ENCODE measurements around the gene PPDPF. TPM values are rescaled to one million over a fixed set of nuclear protein-coding genes. Genes with fewer than 3 reads are reported as not detected.

The PPDPF gene
- polyA plus RNA-seq, 1 donor from 2014 or later: 95.1 TPM

DNA sequence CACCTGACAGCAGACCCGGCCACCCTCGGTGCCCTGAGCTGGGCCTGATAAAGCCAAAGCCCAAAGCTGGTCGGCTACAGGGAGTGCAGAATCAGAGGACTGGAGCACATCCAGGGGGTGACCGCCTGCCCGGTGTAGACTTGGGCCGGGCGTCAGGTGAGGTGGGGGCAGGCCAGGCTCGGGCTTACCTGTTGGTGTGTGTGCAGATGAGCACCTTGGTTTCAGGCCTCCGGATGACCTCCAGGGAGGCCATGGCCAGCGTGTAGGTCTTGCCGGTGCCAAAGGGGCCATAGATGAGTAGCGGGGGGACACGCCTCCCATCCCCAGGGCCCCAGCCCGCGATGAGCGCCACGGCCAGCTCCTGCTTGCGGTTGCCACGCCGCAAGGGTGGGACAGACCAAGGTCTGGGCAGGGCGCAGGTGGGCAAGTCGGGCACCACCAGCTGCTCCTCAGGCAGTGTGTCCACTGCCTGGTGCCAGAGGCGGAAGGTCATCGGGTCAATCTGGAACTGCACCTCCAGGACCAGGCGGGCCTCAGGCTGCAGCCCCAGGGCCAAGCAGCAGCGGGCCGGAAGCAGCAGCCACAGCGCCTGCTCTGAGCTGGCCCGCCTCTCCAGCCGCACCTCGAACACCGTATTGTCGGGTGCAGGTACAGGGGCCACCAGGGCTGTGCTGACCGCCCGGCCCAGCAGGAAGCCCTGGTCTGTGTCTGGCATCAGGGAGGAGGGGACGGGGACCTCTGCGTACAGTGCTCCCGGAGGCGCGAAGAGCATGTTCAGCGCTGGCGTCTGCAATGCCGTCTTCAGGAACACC lies 47.8 kb downstream of the PPDPF start:
- H3K36me3 ChIP-seq (ENCODE audit: insufficient read depth, low read length): no peaks in the 10 kb centered on the region
- H3K9ac ChIP-seq (ENCODE audit: low read length): no peak overlapping the region
- H3K9me2 ChIP-seq (ENCODE audit: insufficient read depth, low read length): no peaks in the 10 kb centered on the region
- no peaks in the 10 kb centered on the region for H3K27me3 ChIP-seq (ENCODE audit: insufficient read depth, low read depth, low read length)
- H3K4me3 ChIP-seq (ENCODE audit: low read length): no peak overlapping the region
- no peaks in the 10 kb centered on the region for H3F3A ChIP-seq (ENCODE audit: insufficient read depth, low read length, poor library complexity, severe bottlenecking)
- H3K4me2 ChIP-seq (ENCODE audit: low read length): no peak overlapping the region
- H3K27ac ChIP-seq (ENCODE audit: low read length): no peak overlapping the region
- no peaks in the 10 kb centered on the region for H3K9me3 ChIP-seq (ENCODE audit: low read length)
- no peak for TF ChIP-seq EP300 (conservative IDR thresholded peaks at IDR 0.05; ENCODE audit: poor library complexity, severe bottlenecking)
- TF ChIP-seq EZH2 (IDR thresholded peaks at IDR 0.05; ENCODE audit: borderline replicate concordance, insufficient read depth, low read length, poor library complexity, severe bottlenecking): no peak
- no peak for TF ChIP-seq TAF1 (IDR thresholded peaks at IDR 0.05; ENCODE audit: low read depth)
- H3K79me2 ChIP-seq (replicated peaks; ENCODE audit: insufficient read depth, low read length): no peaks in the 10 kb centered on the region
- H4K20me1 ChIP-seq (ENCODE audit: insufficient read depth): no peaks in the 10 kb centered on the region
- no peak overlapping the region for H2AFZ ChIP-seq (ENCODE audit: low read depth, low read length)

DNA sequence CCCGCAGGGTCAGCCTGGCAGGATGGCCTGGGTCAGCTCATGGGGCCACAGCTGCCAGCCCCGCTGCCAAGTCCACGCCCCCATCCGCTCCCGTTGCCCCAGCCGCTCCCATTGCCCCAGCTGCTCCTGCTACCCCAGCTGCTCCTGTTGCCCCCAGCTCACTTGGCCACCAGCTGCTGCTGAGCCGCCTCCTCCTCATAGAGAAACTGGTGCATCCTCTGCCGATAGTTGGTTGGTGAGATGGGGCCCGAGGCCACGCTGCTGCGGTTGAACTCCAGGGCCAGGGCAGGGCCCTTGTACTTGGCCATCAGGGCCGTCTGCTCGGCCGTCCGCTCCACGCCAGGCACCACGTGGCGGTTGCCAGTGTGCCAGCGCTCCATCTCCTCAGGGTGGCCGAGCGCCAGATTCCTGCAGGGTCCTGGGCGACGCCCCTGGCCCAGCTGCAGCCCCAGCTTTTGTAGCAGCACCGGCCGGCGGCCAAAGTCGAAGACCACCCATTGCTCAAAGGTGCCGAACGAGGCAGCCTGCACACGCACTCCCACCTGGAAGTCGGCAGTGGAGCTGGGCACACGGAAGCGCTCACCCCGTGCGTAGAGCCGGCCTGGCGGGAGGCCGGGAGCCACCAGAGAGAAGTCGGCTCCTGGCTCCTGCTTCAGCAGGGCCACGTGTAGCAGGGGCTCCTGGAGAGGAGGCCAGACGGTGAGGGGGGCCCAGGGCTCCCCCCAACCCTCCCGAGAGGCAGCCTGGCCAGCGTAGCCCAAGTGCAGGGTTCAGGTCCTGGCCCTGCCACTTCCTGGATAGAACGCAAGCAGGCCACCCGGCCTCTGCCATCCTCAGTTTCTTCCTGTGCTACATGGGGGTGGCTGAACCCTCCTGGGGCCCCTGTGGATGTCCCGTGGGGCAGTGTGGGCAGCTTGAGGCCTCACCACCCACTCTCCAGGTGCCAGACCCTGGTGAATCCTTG lies 48.7 kb downstream of the PPDPF start:
- Histone ChIP-seq H3K4me3 (ENCODE audit: low read length) (no peak overlapping the region), H3K9ac (ENCODE audit: low read length) (no peak overlapping the region), H3K27ac (ENCODE audit: low read length) (no peak overlapping the region), H3K4me2 (ENCODE audit: low read length) (no peak overlapping the region), H3K27me3 (ENCODE audit: insufficient read depth, low read depth, low read length) (no peaks in the 10 kb centered on the region), H2AFZ (ENCODE audit: low read depth, low read length) (no peak overlapping the region), H3K9me3 (ENCODE audit: low read length) (no peaks in the 10 kb centered on the region), H4K20me1 (ENCODE audit: insufficient read depth) (no peaks in the 10 kb centered on the region), H3K79me2 (replicated peaks; ENCODE audit: insufficient read depth, low read length) (no peaks in the 10 kb centered on the region), H3K9me2 (ENCODE audit: insufficient read depth, low read length) (no peaks in the 10 kb centered on the region), H3K36me3 (ENCODE audit: insufficient read depth, low read length) (no peaks in the 10 kb centered on the region), H3F3A (ENCODE audit: insufficient read depth, low read length, poor library complexity, severe bottlenecking) (no peaks in the 10 kb centered on the region)
- TF ChIP-seq, protein P1, sequence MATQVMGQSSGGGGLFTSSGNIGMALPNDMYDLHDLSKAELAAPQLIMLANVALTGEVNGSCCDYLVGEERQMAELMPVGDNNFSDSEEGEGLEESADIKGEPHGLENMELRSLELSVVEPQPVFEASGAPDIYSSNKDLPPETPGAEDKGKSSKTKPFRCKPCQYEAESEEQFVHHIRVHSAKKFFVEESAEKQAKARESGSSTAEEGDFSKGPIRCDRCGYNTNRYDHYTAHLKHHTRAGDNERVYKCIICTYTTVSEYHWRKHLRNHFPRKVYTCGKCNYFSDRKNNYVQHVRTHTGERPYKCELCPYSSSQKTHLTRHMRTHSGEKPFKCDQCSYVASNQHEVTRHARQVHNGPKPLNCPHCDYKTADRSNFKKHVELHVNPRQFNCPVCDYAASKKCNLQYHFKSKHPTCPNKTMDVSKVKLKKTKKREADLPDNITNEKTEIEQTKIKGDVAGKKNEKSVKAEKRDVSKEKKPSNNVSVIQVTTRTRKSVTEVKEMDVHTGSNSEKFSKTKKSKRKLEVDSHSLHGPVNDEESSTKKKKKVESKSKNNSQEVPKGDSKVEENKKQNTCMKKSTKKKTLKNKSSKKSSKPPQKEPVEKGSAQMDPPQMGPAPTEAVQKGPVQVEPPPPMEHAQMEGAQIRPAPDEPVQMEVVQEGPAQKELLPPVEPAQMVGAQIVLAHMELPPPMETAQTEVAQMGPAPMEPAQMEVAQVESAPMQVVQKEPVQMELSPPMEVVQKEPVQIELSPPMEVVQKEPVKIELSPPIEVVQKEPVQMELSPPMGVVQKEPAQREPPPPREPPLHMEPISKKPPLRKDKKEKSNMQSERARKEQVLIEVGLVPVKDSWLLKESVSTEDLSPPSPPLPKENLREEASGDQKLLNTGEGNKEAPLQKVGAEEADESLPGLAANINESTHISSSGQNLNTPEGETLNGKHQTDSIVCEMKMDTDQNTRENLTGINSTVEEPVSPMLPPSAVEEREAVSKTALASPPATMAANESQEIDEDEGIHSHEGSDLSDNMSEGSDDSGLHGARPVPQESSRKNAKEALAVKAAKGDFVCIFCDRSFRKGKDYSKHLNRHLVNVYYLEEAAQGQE (IDR thresholded peaks at IDR 0.05; ENCODE audit: borderline replicate concordance): no peak
- TF ChIP-seq MXI1 (conservative IDR thresholded peaks at IDR 0.05; ENCODE audit: poor library complexity, severe bottlenecking) (no peak), RAD21 (conservative IDR thresholded peaks at IDR 0.05) (no peak), SMC3 (conservative IDR thresholded peaks at IDR 0.05; ENCODE audit: poor library complexity) (no peak), POLR2AphosphoS5 (IDR thresholded peaks at IDR 0.05) (no peak), TAF1 (IDR thresholded peaks at IDR 0.05; ENCODE audit: low read depth) (no peak), EZH2 (IDR thresholded peaks at IDR 0.05; ENCODE audit: borderline replicate concordance, insufficient read depth, low read length, poor library complexity, severe bottlenecking) (no peak)
